ENCODE results near the gene COL23A1.
A peak's percentile ranks its signal among the peaks of the same experiment; 100 is the strongest.

The COL23A1 gene

GRCh38 chr5:178215280-178216002 is 374.8 kb downstream of the COL23A1 start:
- no peak for DNase-seq

- no peak for DNase-seq
Measured at GRCh38 chr5:178214160-178214803, 375.9 kb downstream of the COL23A1 start.

GRCh38 chr5:178213748-178214151 is 376.4 kb downstream of the COL23A1 start:
- DNase-seq = no peak

- no peak for DNase-seq
Measured at GRCh38 chr5:178213003-178213461, 377.2 kb downstream of the COL23A1 start.

GRCh38 chr5:178212241-178213002 is 377.8 kb downstream of the COL23A1 start:
- no peak for DNase-seq

- DNase-seq = no peak
Measured at GRCh38 chr5:178211095-178212048, 378.8 kb downstream of the COL23A1 start.

- DNase-seq = no peak
Measured at GRCh38 chr5:178210686-178211085, 379.5 kb downstream of the COL23A1 start.

GRCh38 chr5:178210073-178210535 is 380.1 kb downstream of the COL23A1 start:
- no peak for DNase-seq

GRCh38 chr5:178209334-178210072 is 380.7 kb downstream of the COL23A1 start:
- no peak for DNase-seq

GRCh38 chr5:178208540-178209227 is 381.5 kb downstream of the COL23A1 start:
- no peak for DNase-seq

GRCh38 chr5:178207917-178208280 is 382.3 kb downstream of the COL23A1 start:
- no peak for DNase-seq

GRCh38 chr5:178207183-178207916 is 382.8 kb downstream of the COL23A1 start:
- DNase-seq = no peak

- no peak for DNase-seq
Measured at GRCh38 chr5:178206166-178207101, 383.8 kb downstream of the COL23A1 start.

GRCh38 chr5:178205749-178206047 is 384.5 kb downstream of the COL23A1 start:
- DNase-seq = no peak

- DNase-seq = peak; percentile 85 to 94 (median 90)
Measured at GRCh38 chr5:178204935-178205748, 385.1 kb downstream of the COL23A1 start.

GRCh38 chr5:178204182-178204934 is 385.8 kb downstream of the COL23A1 start, which contains the start of gene HNRNPAB:
HNRNPAB (plus strand) TSS chr5:178204533; CDS start chr5:178204838, 305 bp downstream.
- DNase-seq = peak; percentile 97 to 99 (median 97)

GRCh38 chr5:178203670-178204181 is 386.5 kb downstream of the COL23A1 start:
- no peak for DNase-seq

Data from suppressor macrophage treated with lipopolysaccharide for 1 hour (primary cell).